Activated naive CD8-positive, alpha-beta T cell treated with anti-CD3 and anti-CD28 coated beads for 36 hours (primary cell): ENCODE measurements around the gene OR51G2. TPM values are rescaled to one million over a fixed set of nuclear protein-coding genes. Genes with fewer than 3 reads are reported as not detected.

Experiments used
- DNase-seq: peaks from one replicate; pipeline ENCODE4 v3.0.0; 2021
- H3K27ac Mint-ChIP-seq: one replicate; pipeline ENCODE4 v1.8.0; 2022; ENCODE audit warnings: mild to moderate bottlenecking, moderate library complexity, mixed read lengths
- H3K27me3 Mint-ChIP-seq: one replicate; pipeline ENCODE4 v1.8.0; 2022; ENCODE audit warnings: mild to moderate bottlenecking, mixed read lengths
- H3K36me3 Mint-ChIP-seq: one replicate; pipeline ENCODE4 v1.8.0; 2021; ENCODE audit warnings: mild to moderate bottlenecking, mixed read lengths
- H3K4me1 Mint-ChIP-seq: one replicate; pipeline ENCODE4 v1.8.0; 2021; ENCODE audit warnings: mixed read lengths
- H3K4me3 Mint-ChIP-seq: one replicate; pipeline ENCODE4 v1.8.0; 2022; ENCODE audit warnings: mild to moderate bottlenecking, moderate library complexity, mixed read lengths
- H3K9me3 Mint-ChIP-seq: one replicate; pipeline ENCODE4 v1.8.0; 2022; ENCODE audit warnings: mixed read lengths
- total RNA-seq, 2 experiments: library from RNA; stranded (reverse); gene quantifications; one replicate each; pipeline ENCODE4 v1.2.3, GENCODE V29; 2021

OR51G2 gene
- total RNA-seq, 2 experiments from 2014 or later: not detected

DNA sequence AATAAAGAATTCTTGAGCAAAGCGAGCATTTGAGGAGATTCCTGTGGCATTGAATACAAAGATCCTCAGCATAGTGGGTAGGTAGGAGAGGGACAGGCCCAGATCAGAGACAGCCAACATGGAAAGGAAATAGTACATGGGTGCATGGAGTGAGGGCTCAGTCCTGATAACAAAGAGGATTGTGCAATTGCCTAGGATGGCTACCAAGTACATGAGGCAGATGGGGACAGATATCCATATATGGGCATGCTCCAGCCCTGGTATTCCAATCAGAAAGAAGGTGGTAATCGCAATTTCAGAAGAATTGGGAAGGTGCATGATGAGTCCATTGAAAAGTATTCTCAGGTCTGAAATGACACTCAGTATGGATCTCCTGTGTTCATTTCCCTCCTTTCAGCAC lies 28.9 kb downstream of the OR51G2 start:
- no peak overlapping the region for H3K4me3 Mint-ChIP-seq
- no peaks in the 10 kb centered on the region for H3K36me3 Mint-ChIP-seq
- H3K27ac Mint-ChIP-seq: no peak overlapping the region
- H3K9me3 Mint-ChIP-seq: no peaks in the 10 kb centered on the region
- H3K27me3 Mint-ChIP-seq: no peaks in the 10 kb centered on the region
- no peaks in the 10 kb centered on the region for H3K4me1 Mint-ChIP-seq
- DNase-seq: no peak

DNA sequence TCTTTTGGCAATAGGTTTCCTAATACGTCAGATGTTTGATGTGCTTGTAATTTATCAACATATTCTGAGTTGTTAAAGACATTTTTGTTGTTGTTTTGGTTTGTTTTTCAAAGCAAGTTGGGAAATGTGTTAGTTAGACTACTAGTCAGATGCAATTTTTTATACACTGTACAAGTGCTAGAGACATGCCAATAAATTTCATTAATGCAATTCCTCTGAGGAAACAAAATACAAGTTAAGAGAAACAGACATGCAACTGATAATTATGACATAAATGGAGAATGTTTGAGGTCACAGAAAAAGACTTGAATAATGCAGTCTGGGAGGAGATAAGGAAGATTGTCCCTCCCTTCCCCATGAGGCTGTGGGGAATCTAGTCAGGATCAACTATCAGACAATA lies 31.6 kb downstream of the OR51G2 start:
- H3K36me3 Mint-ChIP-seq: no peaks in the 10 kb centered on the region
- H3K4me3 Mint-ChIP-seq: no peak overlapping the region
- no peaks in the 10 kb centered on the region for H3K9me3 Mint-ChIP-seq
- H3K4me1 Mint-ChIP-seq: no peaks in the 10 kb centered on the region
- H3K27ac Mint-ChIP-seq: no peak overlapping the region
- no peaks in the 10 kb centered on the region for H3K27me3 Mint-ChIP-seq
- DNase-seq: no peak

DNA sequence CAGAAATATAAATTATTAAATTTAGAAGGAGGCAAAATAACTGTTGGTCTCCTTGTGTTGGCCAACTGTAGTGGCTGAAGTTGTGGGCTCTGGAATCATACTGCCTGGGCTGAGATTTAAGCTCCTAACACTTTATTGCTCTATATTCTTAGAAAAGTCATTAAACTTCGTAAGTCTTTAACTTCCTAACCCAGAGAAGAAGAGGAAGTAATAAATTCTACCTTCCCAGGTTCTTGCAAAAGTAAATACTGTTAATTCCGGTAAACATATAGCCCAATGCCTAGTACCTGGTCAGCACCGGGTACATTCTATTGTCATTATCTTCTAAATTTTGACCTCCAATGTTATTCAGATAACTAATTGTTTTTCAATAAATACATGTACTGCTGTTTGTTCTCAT lies 33.0 kb downstream of the OR51G2 start:
- no peak overlapping the region for H3K27ac Mint-ChIP-seq
- no peaks in the 10 kb centered on the region for H3K9me3 Mint-ChIP-seq
- no peak for DNase-seq
- H3K27me3 Mint-ChIP-seq: no peaks in the 10 kb centered on the region
- H3K4me1 Mint-ChIP-seq: no peaks in the 10 kb centered on the region
- no peaks in the 10 kb centered on the region for H3K36me3 Mint-ChIP-seq
- H3K4me3 Mint-ChIP-seq: no peak overlapping the region

DNA sequence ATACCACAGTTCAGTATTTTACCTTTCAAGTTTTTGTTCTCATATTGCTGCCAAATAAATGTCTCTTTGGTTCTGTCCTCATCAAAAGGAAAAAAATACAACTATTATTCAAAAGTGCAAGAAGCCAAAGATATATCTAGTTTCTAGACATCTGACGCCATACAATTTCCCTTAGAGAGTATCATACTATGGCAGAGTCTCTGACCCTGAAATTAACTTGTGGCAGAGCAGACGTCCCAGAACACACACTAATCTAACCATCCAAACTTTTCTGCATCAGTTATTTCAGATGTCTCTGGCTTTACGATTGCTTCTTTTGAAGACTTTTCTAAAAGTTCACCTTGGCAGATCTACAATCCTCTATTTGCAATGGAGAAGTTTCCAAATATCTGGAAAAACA lies 34.8 kb downstream of the OR51G2 start:
- Mint-ChIP-seq H3K36me3 (no peaks in the 10 kb centered on the region), H3K27me3 (no peaks in the 10 kb centered on the region), H3K4me3 (no peak overlapping the region), H3K27ac (no peak overlapping the region), H3K4me1 (no peaks in the 10 kb centered on the region), H3K9me3 (no peaks in the 10 kb centered on the region)
- DNase-seq: no peak

DNA sequence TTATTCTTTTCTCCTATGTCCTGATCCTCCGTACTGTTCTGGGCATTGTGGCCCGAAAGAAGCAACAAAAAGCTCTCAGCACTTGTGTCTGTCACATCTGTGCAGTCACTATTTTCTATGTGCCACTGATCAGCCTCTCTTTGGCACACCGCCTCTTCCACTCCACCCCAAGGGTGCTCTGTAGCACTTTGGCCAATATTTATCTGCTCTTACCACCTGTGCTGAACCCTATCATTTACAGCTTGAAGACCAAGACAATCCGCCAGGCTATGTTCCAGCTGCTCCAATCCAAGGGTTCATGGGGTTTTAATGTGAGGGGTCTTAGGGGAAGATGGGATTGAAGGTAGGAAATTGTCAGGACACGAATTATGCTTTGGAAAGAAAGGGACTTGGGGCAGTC lies 36.6 kb downstream of the OR51G2 start:
- H3K4me1 Mint-ChIP-seq: no peaks in the 10 kb centered on the region
- no peak overlapping the region for H3K27ac Mint-ChIP-seq
- DNase-seq: no peak
- no peaks in the 10 kb centered on the region for H3K9me3 Mint-ChIP-seq
- no peaks in the 10 kb centered on the region for H3K36me3 Mint-ChIP-seq
- no peak overlapping the region for H3K4me3 Mint-ChIP-seq
- no peaks in the 10 kb centered on the region for H3K27me3 Mint-ChIP-seq

DNA sequence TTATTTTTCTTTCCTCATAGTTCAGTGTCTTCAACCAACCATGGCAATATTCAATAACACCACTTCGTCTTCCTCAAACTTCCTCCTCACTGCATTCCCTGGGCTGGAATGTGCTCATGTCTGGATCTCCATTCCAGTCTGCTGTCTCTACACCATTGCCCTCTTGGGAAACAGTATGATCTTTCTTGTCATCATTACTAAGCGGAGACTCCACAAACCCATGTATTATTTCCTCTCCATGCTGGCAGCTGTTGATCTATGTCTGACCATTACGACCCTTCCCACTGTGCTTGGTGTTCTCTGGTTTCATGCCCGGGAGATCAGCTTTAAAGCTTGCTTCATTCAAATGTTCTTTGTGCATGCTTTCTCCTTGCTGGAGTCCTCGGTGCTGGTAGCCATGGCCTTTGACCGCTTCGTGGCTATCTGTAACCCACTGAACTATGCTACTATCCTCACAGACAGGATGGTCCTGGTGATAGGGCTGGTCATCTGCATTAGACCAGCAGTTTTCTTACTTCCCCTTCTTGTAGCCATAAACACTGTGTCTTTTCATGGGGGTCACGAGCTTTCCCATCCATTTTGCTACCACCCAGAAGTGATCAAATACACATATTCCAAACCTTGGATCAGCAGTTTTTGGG lies 37.2 kb downstream of the OR51G2 start, which contains the start of gene OR51T1:
Gene OR51T1 (plus strand): TSS at position 41 of the 641 bp plus-strand sequence. CDS start 0 bp downstream, at position 41.
- Mint-ChIP-seq H3K4me1 (no peaks in the 10 kb centered on the region), H3K36me3 (no peaks in the 10 kb centered on the region), H3K27ac (no peak within 1 kb of the TSS), H3K4me3 (no peak within 1 kb of the TSS), H3K9me3 (no peaks in the 10 kb centered on the region), H3K27me3 (no peaks in the 10 kb centered on the region)
- DNase-seq: no peak

DNA sequence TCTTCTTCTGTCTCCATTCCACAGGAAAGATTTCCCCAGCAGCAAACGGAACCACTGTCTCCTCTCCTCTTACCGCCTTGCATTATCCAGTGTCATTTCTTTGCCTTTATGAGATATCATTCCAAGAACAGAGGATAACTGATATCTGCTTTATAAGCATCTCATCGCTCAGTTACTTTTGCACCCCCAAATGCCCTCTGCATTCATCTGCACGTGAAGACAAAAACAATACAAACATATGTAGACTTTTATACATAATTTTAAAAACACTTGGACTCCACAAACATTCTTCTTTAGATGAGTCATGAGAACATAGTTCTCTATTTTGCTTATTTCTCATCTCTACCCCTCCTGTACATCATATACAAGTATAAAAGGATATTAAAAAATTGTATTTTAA lies 38.0 kb downstream of the OR51G2 start:
- Mint-ChIP-seq H3K36me3 (no peaks in the 10 kb centered on the region), H3K27ac (no peak overlapping the region), H3K27me3 (no peaks in the 10 kb centered on the region), H3K4me1 (no peaks in the 10 kb centered on the region), H3K4me3 (no peak overlapping the region), H3K9me3 (no peaks in the 10 kb centered on the region)
- no peak for DNase-seq

DNA sequence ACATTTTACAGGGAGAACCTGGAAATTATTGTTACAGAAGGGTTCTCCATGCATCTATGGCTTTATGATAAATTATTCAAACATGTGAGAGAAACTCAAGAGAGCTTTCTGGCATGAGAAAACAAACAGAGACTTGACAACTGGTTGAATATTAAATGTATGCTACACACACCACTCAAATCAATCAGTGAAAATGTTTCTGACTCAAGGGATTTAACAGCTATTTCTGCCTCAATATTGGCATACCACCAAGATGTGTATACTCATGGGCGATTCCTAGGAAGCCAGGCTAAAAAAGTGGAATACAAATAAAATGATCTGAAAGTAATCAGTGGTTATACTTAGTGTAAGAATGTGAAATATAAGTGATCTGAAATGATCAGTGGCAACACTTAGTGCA lies 53.3 kb downstream of the OR51G2 start:
- Mint-ChIP-seq H3K4me1 (no peaks in the 10 kb centered on the region), H3K27me3 (peaks cover 7% of the 10 kb centered on the region)

DNA sequence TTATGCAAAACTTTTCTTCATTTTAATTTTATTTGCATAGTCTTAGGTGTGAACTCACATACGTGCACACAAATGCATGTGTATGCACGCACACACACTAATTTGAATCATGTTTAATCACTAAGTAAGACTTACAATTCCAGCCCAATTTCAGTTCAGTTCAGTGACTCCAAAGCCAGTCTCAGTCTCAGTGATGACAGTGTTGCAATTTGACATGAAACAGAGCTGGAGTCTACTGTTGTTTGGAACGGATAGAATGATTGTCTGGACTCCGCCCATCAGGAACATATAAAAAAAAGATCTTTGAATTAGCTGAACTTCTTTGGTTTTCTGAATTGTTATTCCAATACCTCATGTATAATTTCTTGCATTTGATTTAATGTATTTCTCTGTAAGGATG lies 55.3 kb downstream of the OR51G2 start:
- no peak overlapping the region for H3K27ac Mint-ChIP-seq
- peaks cover 7% of the 10 kb centered on the region for H3K27me3 Mint-ChIP-seq
- DNase-seq: no peak
- no peaks in the 10 kb centered on the region for H3K4me1 Mint-ChIP-seq
- peaks cover 2% of the 10 kb centered on the region for H3K9me3 Mint-ChIP-seq
- no peaks in the 10 kb centered on the region for H3K36me3 Mint-ChIP-seq
- no peak overlapping the region for H3K4me3 Mint-ChIP-seq

More for the DNA sequence above, 53.3 kb downstream of the OR51G2 start:
- H3K4me3 Mint-ChIP-seq: no peak overlapping the region
- no peaks in the 10 kb centered on the region for H3K36me3 Mint-ChIP-seq
- H3K9me3 Mint-ChIP-seq: peaks cover 2% of the 10 kb centered on the region
- H3K27ac Mint-ChIP-seq: no peak overlapping the region
- DNase-seq: no peak

Other genes starting within 250 kb of the OR51G2 start
- not detected for gene OR51E2, start 221.5 kb downstream of the OR51G2 start, total RNA-seq
- not detected for gene MMP26, start 214.6 kb downstream of the OR51G2 start, total RNA-seq
- not detected for gene OR51F1, start 149.4 kb downstream of the OR51G2 start, total RNA-seq
- gene OR52R1, start 115.0 kb downstream of the OR51G2 start, total RNA-seq: not detected
- gene OR51F2, start 98.0 kb downstream of the OR51G2 start, total RNA-seq: not detected
- gene OR51S1, start 70.1 kb downstream of the OR51G2 start, total RNA-seq: not detected
- not detected for gene OR51T1, start 37.5 kb downstream of the OR51G2 start, total RNA-seq
- gene OR51A7, start 15.6 kb downstream of the OR51G2 start, total RNA-seq: not detected
- gene OR51G1, start 5.0 kb upstream of the OR51G2 start, total RNA-seq: not detected
- gene OR51A4, start 28.3 kb upstream of the OR51G2 start, total RNA-seq: not detected
- not detected for gene OR51A2, start 36.4 kb upstream of the OR51G2 start, total RNA-seq
- gene OR51L1, start 75.5 kb upstream of the OR51G2 start, total RNA-seq: not detected
- gene OR52J3, start 127.2 kb upstream of the OR51G2 start, total RNA-seq: not detected
- not detected for gene OR52E2, start 140.3 kb upstream of the OR51G2 start, total RNA-seq
- not detected for gene OR52E1, start 150.2 kb upstream of the OR51G2 start, total RNA-seq
- gene OR52A5, start 219.0 kb upstream of the OR51G2 start, total RNA-seq: not detected
- not detected for gene OR52A1, start 235.4 kb upstream of the OR51G2 start, total RNA-seq